HEK293T (cell line): ENCODE data around the gene CUL2.

Experiments
- ARNT ChIP-seq: fragments of 450-650 bp; IDR thresholded peaks from 2 replicates; pipeline ENCODE4 v1.6.1; 2017; ENCODE audit warnings: mild to moderate bottlenecking
- NFRKB ChIP-seq: fragments of 450-650 bp; IDR thresholded peaks from 2 replicates; pipeline ENCODE4 v1.6.1; 2016; ENCODE audit warnings: mild to moderate bottlenecking, moderate library complexity
- SP1 ChIP-seq: fragments of 450-650 bp; IDR thresholded peaks from 2 replicates; pipeline ENCODE4 v1.6.1; 2017
- SUZ12 ChIP-seq: fragments of 450-650 bp; IDR thresholded peaks from 2 replicates; pipeline ENCODE4 v1.6.1; 2016; ENCODE audit warnings: mild to moderate bottlenecking

DNA sequence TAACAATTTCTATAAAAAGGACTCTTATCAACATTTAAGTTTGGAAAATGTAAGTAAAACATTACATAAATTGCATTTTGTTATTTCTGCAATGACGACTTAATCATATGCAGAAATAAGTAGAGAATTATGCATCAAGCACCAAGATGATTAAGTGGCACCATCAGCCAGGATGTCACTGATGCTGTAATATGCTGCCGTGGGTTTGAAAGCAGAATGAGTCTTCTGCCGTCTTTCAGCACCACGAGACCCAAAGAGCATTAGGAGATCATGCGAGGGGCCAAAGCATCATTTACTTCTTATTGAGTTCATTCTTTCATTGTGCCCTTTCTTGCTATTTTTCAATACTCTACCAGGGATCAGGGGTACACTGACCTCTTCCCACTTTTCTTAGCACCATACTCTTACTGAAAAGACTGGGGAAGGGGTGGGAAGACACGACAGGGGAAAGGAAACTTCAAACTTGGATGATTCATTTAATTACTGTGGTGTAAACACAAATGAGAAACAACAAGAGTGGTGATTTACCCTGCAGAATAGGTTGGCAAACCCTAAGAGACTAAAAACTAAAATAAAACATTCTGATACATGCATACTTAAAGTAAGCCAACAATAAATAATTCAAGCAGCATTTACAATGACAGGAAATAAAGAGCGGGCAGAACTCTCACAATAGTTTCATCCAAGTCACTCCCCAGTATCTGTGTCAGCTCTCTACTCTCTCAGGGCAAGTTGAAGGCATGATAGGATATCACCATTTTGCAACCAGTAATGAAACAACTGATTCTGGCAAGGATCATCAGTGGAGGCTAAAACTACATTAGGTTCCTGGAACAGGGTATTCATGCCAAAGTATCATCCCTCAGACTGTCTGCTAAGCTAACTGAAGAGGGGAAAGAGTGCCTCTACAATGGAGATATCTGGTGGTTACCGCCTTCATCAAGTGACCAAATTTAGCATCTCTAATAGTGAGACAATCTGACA lies 70.8 kb downstream of the CUL2 start:
- no peak for TF ChIP-seq SUZ12
- TF ChIP-seq NFRKB = no peak
- no peak for TF ChIP-seq ARNT
- TF ChIP-seq SP1 = no peak
